HepG2 (cell line): ENCODE data around the gene MPZ. TPM values are rescaled to one million over a fixed set of nuclear protein-coding genes. Genes with fewer than 3 reads are reported as not detected.

ENCODE experiments used
- BRCA1 ChIP-seq: sonication (generic); formaldehyde crosslinking; IDR thresholded peaks from 2 replicates; pipeline ENCODE4 v1.4.0; 2020; ENCODE audit warnings: missing genetic modification reagents
- CHCHD3 ChIP-seq: sonication (generic); formaldehyde crosslinking; IDR thresholded peaks from 2 replicates; pipeline ENCODE4 v1.8.0; 2022; ENCODE audit warnings: mild to moderate bottlenecking, missing genetic modification reagents, moderate library complexity
- DR1 ChIP-seq: sonication (generic); formaldehyde crosslinking; IDR thresholded peaks from 2 replicates; pipeline ENCODE4 v1.8.0; 2021; ENCODE audit warnings: mild to moderate bottlenecking, missing genetic modification reagents, inconsistent platforms
- FOXJ3 ChIP-seq: sonication (generic); formaldehyde crosslinking; IDR thresholded peaks from 2 replicates; pipeline ENCODE4 v1.4.0; 2020; ENCODE audit warnings: missing genetic modification reagents, mild to moderate bottlenecking, borderline replicate concordance
- GTF2F1 ChIP-seq: fragments of 150-350 bp; IDR thresholded peaks from 2 replicates; pipeline ENCODE4 v1.6.1; 2014; ENCODE audit warnings: low read length
- HNRNPLL ChIP-seq: fragments of 200-400 bp; formaldehyde crosslinking; IDR thresholded peaks from 2 replicates; pipeline ENCODE4 v1.6.1; 2017; ENCODE audit warnings: mild to moderate bottlenecking, low read depth, low read length; ENCODE audit not compliant: poor library complexity, severe bottlenecking
- ISX ChIP-seq: sonication (generic); formaldehyde crosslinking; conservative IDR thresholded peaks from 2 replicates; pipeline ENCODE4 v1.5.0; 2020; ENCODE audit warnings: missing genetic modification reagents
- LCORL ChIP-seq, 2 experiments: fragments of 450-650 bp in 1 of 2; sonication (generic) in 1 of 2; formaldehyde crosslinking in 1 of 2; IDR thresholded peaks; 2 replicates each; pipeline versions ENCODE4 v1.5.0 to v1.6.1; 2017 to 2020; ENCODE audit warnings: antibody characterized with exemption in 1 of 2, missing genetic modification reagents in 1 of 2
- MAFF ChIP-seq: IDR thresholded peaks from 2 replicates; pipeline ENCODE4 v1.6.1; 2011; ENCODE audit warnings: low read depth, low read length, improper control_type of control experiment
- MAZ ChIP-seq, 2 experiments: sonication (generic) in 1 of 2; formaldehyde crosslinking in 1 of 2; IDR thresholded peaks; 2 replicates each; pipeline versions ENCODE4 v1.5.0 to v1.6.1; 2012 to 2020; ENCODE audit warnings: low read depth in 2 of 2, mild to moderate bottlenecking in 2 of 2, borderline replicate concordance in 1 of 2, improper control_type of control experiment in 1 of 2, low read length in 1 of 2, missing genetic modification reagents in 1 of 2, moderate library complexity in 1 of 2
- PITX1 ChIP-seq: sonication (generic); formaldehyde crosslinking; IDR thresholded peaks from 2 replicates; pipeline ENCODE4 v1.5.1; 2020; ENCODE audit warnings: mild to moderate bottlenecking, missing genetic modification reagents
- POLR2AphosphoS5 ChIP-seq: IDR thresholded peaks from 2 replicates; pipeline ENCODE4 v1.6.1; 2012; ENCODE audit warnings: low read depth, low read length
- PRMT3 ChIP-seq: sonication (generic); formaldehyde crosslinking; IDR thresholded peaks from 2 replicates; pipeline ENCODE4 v1.8.1; 2022; ENCODE audit warnings: low read depth, mild to moderate bottlenecking, moderate library complexity, missing genetic modification reagents, borderline replicate concordance
- SNAI1 ChIP-seq: sonication (generic); formaldehyde crosslinking; IDR thresholded peaks from 2 replicates; pipeline ENCODE4 v1.5.0; 2020; ENCODE audit warnings: mild to moderate bottlenecking, missing genetic modification reagents, borderline replicate concordance
- SP140L ChIP-seq: sonication (generic); formaldehyde crosslinking; IDR thresholded peaks from 2 replicates; pipeline ENCODE4 v1.4.0; 2020; ENCODE audit warnings: missing genetic modification reagents, borderline replicate concordance
- ZNF230 ChIP-seq: sonication (generic); formaldehyde crosslinking; IDR thresholded peaks from 2 replicates; pipeline ENCODE4 v1.4.0; 2020; ENCODE audit warnings: mild to moderate bottlenecking, missing genetic modification reagents
- ZNF510 ChIP-seq: sonication (generic); formaldehyde crosslinking; IDR thresholded peaks from 2 replicates; pipeline ENCODE4 v1.4.0; 2020; ENCODE audit warnings: low read depth, mild to moderate bottlenecking, missing genetic modification reagents
- ZNF557 ChIP-seq: sonication (generic); formaldehyde crosslinking; IDR thresholded peaks from 2 replicates; pipeline ENCODE4 v1.4.0; 2020; ENCODE audit warnings: missing genetic modification reagents
- ZNF672 ChIP-seq: sonication (generic); formaldehyde crosslinking; IDR thresholded peaks from 2 replicates; pipeline ENCODE4 v1.8.1; 2022; ENCODE audit warnings: missing genetic modification reagents
- ZNF678 ChIP-seq: sonication (generic); formaldehyde crosslinking; IDR thresholded peaks from 2 replicates; pipeline ENCODE4 v1.4.0; 2020; ENCODE audit warnings: mild to moderate bottlenecking, missing genetic modification reagents
- ZNF839 ChIP-seq: sonication (generic); formaldehyde crosslinking; IDR thresholded peaks from 2 replicates; pipeline ENCODE4 v1.4.0; 2020; ENCODE audit warnings: missing genetic modification reagents, mild to moderate bottlenecking, borderline replicate concordance
- ZSCAN30 ChIP-seq: sonication (generic); formaldehyde crosslinking; IDR thresholded peaks from 2 replicates; pipeline ENCODE4 v1.5.0; 2020; ENCODE audit warnings: mild to moderate bottlenecking, missing genetic modification reagents
- polyA plus RNA-seq, 8 experiments: library from polyadenylated mRNA; depleted of rRNA in 3 of 8; stranded (reverse) in 7 of 8; unstranded in 1 of 8; fragments of >200 nt; fragmentation: Illumina TruSeq in 4 of 8; extraction: Trizol in 4 of 8; gene quantifications; 2 replicates each; pipeline versions ENCODE4 v1.2.1 to v1.2.3, GENCODE V29; 2011 to 2016; ENCODE audit warnings: low read depth in 4 of 8, missing spikeins in 1 of 8, mixed read lengths in 1 of 8; ENCODE audit not compliant: insufficient read depth in 1 of 8
- total RNA-seq, 5 experiments: library from RNA; depleted of rRNA; stranded (reverse); fragments of >200 nt; fragmentation: Illumina TruSeq; extraction: Trizol; gene quantifications; 2 replicates each; pipeline ENCODE4 v1.2.3, GENCODE V29; 2016; ENCODE audit warnings: low read depth in 1 of 5
- TF ChIP-seq, protein P1 (sequence below): sonication (generic); formaldehyde crosslinking; IDR thresholded peaks from 2 replicates; pipeline ENCODE4 v1.8.0; 2022; ENCODE audit warnings: mild to moderate bottlenecking, missing genetic modification reagents; ENCODE audit not compliant: insufficient replicate concordance
- TF ChIP-seq, protein P2 (sequence below): sonication (generic); formaldehyde crosslinking; conservative IDR thresholded peaks from 2 replicates; pipeline ENCODE4 v1.8.0; 2022; ENCODE audit warnings: mild to moderate bottlenecking, moderate library complexity, missing genetic modification reagents
- TF ChIP-seq, protein P3 (sequence below): sonication (generic); formaldehyde crosslinking; conservative IDR thresholded peaks from 2 replicates; pipeline ENCODE4 v1.8.0; 2022; ENCODE audit warnings: missing genetic modification reagents

MPZ gene
- total and polyA plus RNA-seq, 2 of the 13 experiments (the other 11 are each of a cell fraction or from before 2014, with no cell fraction given), result 18.3 to 24.6 TPM

DNA sequence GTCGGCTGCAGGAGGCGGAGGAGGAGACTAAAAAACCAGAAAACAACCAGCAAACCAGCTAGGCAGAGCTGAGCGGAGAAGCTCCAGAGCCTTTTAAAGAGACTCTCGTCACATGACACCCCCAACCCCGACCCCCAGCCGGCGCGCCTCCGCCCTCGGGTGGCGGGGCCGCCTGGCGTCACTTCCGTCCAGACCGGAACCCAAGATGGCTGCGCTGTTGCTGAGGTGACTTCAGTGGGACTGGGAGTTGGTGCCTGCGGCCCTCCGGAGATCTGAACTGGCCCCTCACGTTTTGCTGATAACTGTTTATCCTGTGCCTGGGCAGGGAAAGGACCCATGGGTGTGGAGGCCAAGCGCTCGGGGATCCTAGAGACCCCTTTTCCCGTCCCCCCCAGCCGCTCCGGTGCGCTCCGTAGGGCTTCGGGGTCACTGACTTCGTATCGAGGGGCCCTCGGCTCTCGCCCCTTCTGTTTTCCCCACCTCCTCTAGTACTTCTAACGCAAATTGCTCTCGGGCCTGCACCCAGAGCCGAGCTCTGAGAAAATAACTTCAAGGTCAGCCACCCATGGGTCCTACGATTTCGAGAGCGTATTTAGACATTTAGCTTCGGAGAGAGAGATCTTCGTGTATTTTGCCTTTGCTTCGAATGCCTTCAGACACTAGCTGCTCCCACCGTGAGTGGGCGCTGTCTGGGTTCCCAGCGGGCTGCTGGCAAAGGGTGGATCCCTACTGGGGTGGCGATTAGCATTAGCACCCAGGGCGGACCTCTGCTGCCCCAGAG, 4.6 kb upstream of the MPZ start, which contains the start of gene SDHC (continued):
- TF ChIP-seq, protein P1, sequence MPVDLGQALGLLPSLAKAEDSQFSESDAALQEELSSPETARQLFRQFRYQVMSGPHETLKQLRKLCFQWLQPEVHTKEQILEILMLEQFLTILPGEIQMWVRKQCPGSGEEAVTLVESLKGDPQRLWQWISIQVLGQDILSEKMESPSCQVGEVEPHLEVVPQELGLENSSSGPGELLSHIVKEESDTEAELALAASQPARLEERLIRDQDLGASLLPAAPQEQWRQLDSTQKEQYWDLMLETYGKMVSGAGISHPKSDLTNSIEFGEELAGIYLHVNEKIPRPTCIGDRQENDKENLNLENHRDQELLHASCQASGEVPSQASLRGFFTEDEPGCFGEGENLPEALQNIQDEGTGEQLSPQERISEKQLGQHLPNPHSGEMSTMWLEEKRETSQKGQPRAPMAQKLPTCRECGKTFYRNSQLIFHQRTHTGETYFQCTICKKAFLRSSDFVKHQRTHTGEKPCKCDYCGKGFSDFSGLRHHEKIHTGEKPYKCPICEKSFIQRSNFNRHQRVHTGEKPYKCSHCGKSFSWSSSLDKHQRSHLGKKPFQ (CRISPR knock-in tag), result no peak
- TF ChIP-seq FOXJ3 (CRISPR knock-in tag) (no peak; the same call in 1 of the 2 replicates), ISX (CRISPR knock-in tag) (no peak), MAZ (IDR thresholded peaks at IDR 0.05; ENCODE audit: borderline replicate concordance, low read depth, low read length) (peak; percentile 90), MAZ (CRISPR knock-in tag; IDR thresholded peaks at IDR 0.05; ENCODE audit: low read depth) (peak; percentile 74; the same call in 1 of the 2 replicates), SP140L (CRISPR knock-in tag) (no peak), GTF2F1 (no peak), ZNF839 (CRISPR knock-in tag) (no peak), PITX1 (CRISPR knock-in tag) (no peak), ZNF557 (CRISPR knock-in tag) (no peak), HNRNPLL (peak; percentile 78), ZNF510 (CRISPR knock-in tag) (no peak), CHCHD3 (CRISPR knock-in tag) (no peak), ZNF230 (no peak), ZSCAN30 (CRISPR knock-in tag) (no peak), SNAI1 (CRISPR knock-in tag) (peak; percentile 37; the same call in 1 of the 2 replicates), MAFF (no peak), ZNF678 (CRISPR knock-in tag) (no peak), BRCA1 (CRISPR knock-in tag) (0 out of 2 replicates have a peak, but pooled peaks have one; percentile 3), PRMT3 (no peak), POLR2AphosphoS5 (peak; percentile 95), LCORL (IDR thresholded peaks at IDR 0.05) (no peak), LCORL (CRISPR knock-in tag; IDR thresholded peaks at IDR 0.05) (no peak), DR1 (CRISPR knock-in tag) (peak; percentile 97), ZNF672 (CRISPR knock-in tag) (no peak)
- TF ChIP-seq, protein P2, sequence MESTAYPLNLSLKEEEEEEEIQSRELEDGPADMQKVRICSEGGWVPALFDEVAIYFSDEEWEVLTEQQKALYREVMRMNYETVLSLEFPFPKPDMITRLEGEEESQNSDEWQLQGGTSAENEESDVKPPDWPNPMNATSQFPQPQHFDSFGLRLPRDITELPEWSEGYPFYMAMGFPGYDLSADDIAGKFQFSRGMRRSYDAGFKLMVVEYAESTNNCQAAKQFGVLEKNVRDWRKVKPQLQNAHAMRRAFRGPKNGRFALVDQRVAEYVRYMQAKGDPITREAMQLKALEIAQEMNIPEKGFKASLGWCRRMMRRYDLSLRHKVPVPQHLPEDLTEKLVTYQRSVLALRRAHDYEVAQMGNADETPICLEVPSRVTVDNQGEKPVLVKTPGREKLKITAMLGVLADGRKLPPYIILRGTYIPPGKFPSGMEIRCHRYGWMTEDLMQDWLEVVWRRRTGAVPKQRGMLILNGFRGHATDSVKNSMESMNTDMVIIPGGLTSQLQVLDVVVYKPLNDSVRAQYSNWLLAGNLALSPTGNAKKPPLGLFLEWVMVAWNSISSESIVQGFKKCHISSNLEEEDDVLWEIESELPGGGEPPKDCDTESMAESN (CRISPR knock-in tag), result no peak
- TF ChIP-seq, protein P3, sequence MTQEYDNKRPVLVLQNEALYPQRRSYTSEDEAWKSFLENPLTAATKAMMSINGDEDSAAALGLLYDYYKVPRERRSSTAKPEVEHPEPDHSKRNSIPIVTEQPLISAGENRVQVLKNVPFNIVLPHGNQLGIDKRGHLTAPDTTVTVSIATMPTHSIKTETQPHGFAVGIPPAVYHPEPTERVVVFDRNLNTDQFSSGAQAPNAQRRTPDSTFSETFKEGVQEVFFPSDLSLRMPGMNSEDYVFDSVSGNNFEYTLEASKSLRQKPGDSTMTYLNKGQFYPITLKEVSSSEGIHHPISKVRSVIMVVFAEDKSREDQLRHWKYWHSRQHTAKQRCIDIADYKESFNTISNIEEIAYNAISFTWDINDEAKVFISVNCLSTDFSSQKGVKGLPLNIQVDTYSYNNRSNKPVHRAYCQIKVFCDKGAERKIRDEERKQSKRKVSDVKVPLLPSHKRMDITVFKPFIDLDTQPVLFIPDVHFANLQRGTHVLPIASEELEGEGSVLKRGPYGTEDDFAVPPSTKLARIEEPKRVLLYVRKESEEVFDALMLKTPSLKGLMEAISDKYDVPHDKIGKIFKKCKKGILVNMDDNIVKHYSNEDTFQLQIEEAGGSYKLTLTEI (CRISPR knock-in tag), result no peak
